SK-N-SH treated with all-trans-retinoic acid at 6 μM for 48 hours (cell line): ENCODE data around the gene GLT6D1.

ENCODE experiments used
- BACH2 ChIP-seq: fragments of 250-450 bp; sonication (Bioruptor Pico); IDR thresholded peaks from 2 replicates; pipeline ENCODE4 v1.9.0; 2021; ENCODE audit warnings: mild to moderate bottlenecking, borderline replicate concordance
- GLIS3 ChIP-seq: fragments of 250-450 bp; sonication (Bioruptor Pico); IDR thresholded peaks from 2 replicates; pipeline ENCODE4 v1.5.0; 2020; ENCODE audit warnings: mild to moderate bottlenecking, moderate library complexity
- OSR1 ChIP-seq: fragments of 250-450 bp; sonication (Bioruptor Pico); IDR thresholded peaks from 2 replicates; pipeline ENCODE4 v1.8.0; 2022; ENCODE audit warnings: moderate library complexity, mild to moderate bottlenecking, inconsistent platforms
- RARB ChIP-seq: fragments of 250-450 bp; sonication (Bioruptor Pico); IDR thresholded peaks from 2 replicates; pipeline ENCODE4 v1.8.0; 2021; ENCODE audit warnings: mild to moderate bottlenecking, moderate library complexity
- TOX ChIP-seq: fragments of 250-450 bp; sonication (Bioruptor Pico); IDR thresholded peaks from 2 replicates; pipeline ENCODE4 v1.8.0; 2021; ENCODE audit warnings: mild to moderate bottlenecking, moderate library complexity, borderline replicate concordance
- ZC3H10 ChIP-seq: fragments of 250-450 bp; sonication (Bioruptor Pico); IDR thresholded peaks from 2 replicates; pipeline ENCODE4 v1.5.1; 2021; ENCODE audit warnings: mild to moderate bottlenecking, moderate library complexity
- ZFP30 ChIP-seq: fragments of 450-650 bp; formaldehyde crosslinking; IDR thresholded peaks from 2 replicates; pipeline ENCODE4 v1.5.0; 2022; ENCODE audit warnings: mild to moderate bottlenecking, moderate library complexity
- ZNF565 ChIP-seq: fragments of 450-650 bp; formaldehyde crosslinking; conservative IDR thresholded peaks from 2 replicates; pipeline ENCODE4 v1.5.0; 2020; ENCODE audit warnings: low read depth, mild to moderate bottlenecking, moderate library complexity
- ZNF8 ChIP-seq: fragments of 450-650 bp; formaldehyde crosslinking; IDR thresholded peaks from 2 replicates; pipeline ENCODE4 v1.5.0; 2020; ENCODE audit warnings: mild to moderate bottlenecking, moderate library complexity
- TF ChIP-seq, protein P1 (sequence below): fragments of 250-450 bp; sonication (Bioruptor Pico); IDR thresholded peaks from 2 replicates; pipeline ENCODE4 v1.8.0; 2020; ENCODE audit warnings: mild to moderate bottlenecking, moderate library complexity, borderline replicate concordance
- TF ChIP-seq, protein P2 (sequence below): fragments of 250-450 bp; sonication (Bioruptor Pico); IDR thresholded peaks from 2 replicates; pipeline ENCODE4 v1.5.0; 2020; ENCODE audit warnings: mild to moderate bottlenecking, moderate library complexity
- TF ChIP-seq, protein P3 (sequence below): fragments of 250-450 bp; sonication (Bioruptor Pico); IDR thresholded peaks from 2 replicates; pipeline ENCODE4 v1.5.1; 2020; ENCODE audit warnings: low read depth, mild to moderate bottlenecking, moderate library complexity

DNA sequence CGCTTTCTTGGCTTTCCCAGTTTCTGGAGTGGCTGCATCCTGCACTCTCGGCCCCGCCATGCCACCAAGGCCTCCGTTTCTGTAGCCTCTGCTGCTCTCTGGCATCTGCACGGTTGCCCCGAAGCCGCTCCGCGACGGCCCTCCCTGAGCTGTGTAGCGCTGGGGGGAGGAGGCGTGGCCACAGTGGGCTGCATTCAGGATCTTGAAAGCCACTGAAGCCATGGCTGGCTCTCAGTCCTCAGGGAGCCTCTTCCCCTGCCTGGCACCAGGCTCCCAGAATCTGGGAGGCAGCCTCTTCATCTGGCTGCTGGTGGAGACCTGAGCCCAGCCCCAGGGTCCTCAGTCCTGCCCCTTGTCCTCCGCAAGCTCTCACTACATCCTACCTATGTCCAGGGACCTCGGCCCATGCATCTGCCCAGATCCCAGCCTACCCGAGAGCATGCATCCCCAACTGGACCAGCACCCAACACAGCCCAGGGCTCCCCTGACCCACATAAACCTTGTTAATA is 52.7 kb downstream of the GLT6D1 start:
- TF ChIP-seq, protein P1, sequence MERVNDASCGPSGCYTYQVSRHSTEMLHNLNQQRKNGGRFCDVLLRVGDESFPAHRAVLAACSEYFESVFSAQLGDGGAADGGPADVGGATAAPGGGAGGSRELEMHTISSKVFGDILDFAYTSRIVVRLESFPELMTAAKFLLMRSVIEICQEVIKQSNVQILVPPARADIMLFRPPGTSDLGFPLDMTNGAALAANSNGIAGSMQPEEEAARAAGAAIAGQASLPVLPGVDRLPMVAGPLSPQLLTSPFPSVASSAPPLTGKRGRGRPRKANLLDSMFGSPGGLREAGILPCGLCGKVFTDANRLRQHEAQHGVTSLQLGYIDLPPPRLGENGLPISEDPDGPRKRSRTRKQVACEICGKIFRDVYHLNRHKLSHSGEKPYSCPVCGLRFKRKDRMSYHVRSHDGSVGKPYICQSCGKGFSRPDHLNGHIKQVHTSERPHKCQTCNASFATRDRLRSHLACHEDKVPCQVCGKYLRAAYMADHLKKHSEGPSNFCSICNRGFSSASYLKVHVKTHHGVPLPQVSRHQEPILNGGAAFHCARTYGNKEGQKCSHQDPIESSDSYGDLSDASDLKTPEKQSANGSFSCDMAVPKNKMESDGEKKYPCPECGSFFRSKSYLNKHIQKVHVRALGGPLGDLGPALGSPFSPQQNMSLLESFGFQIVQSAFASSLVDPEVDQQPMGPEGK: no peak
- no peak for TF ChIP-seq BACH2
- TF ChIP-seq, protein P2, sequence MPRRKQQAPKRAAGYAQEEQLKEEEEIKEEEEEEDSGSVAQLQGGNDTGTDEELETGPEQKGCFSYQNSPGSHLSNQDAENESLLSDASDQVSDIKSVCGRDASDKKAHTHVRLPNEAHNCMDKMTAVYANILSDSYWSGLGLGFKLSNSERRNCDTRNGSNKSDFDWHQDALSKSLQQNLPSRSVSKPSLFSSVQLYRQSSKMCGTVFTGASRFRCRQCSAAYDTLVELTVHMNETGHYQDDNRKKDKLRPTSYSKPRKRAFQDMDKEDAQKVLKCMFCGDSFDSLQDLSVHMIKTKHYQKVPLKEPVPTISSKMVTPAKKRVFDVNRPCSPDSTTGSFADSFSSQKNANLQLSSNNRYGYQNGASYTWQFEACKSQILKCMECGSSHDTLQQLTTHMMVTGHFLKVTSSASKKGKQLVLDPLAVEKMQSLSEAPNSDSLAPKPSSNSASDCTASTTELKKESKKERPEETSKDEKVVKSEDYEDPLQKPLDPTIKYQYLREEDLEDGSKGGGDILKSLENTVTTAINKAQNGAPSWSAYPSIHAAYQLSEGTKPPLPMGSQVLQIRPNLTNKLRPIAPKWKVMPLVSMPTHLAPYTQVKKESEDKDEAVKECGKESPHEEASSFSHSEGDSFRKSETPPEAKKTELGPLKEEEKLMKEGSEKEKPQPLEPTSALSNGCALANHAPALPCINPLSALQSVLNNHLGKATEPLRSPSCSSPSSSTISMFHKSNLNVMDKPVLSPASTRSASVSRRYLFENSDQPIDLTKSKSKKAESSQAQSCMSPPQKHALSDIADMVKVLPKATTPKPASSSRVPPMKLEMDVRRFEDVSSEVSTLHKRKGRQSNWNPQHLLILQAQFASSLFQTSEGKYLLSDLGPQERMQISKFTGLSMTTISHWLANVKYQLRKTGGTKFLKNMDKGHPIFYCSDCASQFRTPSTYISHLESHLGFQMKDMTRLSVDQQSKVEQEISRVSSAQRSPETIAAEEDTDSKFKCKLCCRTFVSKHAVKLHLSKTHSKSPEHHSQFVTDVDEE (CRISPR knock-in tag): no peak
- no peak for TF ChIP-seq ZNF565 (CRISPR knock-in tag)
- no peak for TF ChIP-seq RARB (CRISPR knock-in tag)
- TF ChIP-seq ZC3H10: no peak
- no peak for TF ChIP-seq OSR1 (CRISPR knock-in tag)
- no peak for TF ChIP-seq GLIS3 (CRISPR knock-in tag)
- TF ChIP-seq, protein P3, sequence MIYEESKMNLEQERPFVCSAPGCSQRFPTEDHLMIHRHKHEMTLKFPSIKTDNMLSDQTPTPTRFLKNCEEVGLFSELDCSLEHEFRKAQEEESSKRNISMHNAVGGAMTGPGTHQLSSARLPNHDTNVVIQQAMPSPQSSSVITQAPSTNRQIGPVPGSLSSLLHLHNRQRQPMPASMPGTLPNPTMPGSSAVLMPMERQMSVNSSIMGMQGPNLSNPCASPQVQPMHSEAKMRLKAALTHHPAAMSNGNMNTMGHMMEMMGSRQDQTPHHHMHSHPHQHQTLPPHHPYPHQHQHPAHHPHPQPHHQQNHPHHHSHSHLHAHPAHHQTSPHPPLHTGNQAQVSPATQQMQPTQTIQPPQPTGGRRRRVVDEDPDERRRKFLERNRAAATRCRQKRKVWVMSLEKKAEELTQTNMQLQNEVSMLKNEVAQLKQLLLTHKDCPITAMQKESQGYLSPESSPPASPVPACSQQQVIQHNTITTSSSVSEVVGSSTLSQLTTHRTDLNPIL (CRISPR knock-in tag): no peak
- no peak for TF ChIP-seq ZNF8 (CRISPR knock-in tag)
- no peak for TF ChIP-seq ZFP30 (CRISPR knock-in tag)
- no peak for TF ChIP-seq TOX (CRISPR knock-in tag)
